GM19351 (cell line): ENCODE data around the gene IGFL3.
"Not testable (repeated sequence)": the region's sequence is repeated elsewhere in the genome, so short reads cannot be mapped to it uniquely, and the experiment has no call there.

ENCODE experiments used
- ATAC-seq: cut with Tn5 transposase; IDR thresholded peaks from one replicate; pipeline ENCODE4 v1.9.1; 2021; ENCODE audit warnings: mild to moderate bottlenecking, moderate library complexity; ENCODE audit not compliant: unreplicated experiment

Gene IGFL3

GRCh38 chr19:46126086-46126580 is 1.6 kb upstream of the IGFL3 start:
- no peak for ATAC-seq

DNA sequence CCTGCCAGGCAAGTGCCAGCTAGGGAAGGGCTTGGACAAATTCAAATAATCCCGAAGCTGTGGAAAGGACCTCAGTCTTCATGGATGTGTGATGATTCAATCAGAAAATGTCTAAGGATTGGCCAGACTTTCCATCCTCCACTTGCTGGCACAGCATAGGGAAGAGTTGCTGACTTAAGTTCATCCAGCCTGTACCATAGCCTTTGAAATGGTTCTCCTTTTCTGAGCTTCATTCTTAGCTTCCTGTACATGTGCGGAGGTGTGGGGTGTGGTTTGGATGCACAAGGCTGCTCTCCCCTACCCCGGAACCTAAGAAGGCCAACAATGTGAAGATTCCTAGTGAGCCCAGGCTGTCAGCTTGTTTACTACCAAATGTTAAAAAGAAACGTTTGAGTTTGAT is 959 bp upstream of the IGFL3 start:
- no peak for ATAC-seq

- ATAC-seq: no peak
These were observed 6.4 kb downstream of the IGFL3 start for GRCh38 chr19:46118136-46118535.

DNA sequence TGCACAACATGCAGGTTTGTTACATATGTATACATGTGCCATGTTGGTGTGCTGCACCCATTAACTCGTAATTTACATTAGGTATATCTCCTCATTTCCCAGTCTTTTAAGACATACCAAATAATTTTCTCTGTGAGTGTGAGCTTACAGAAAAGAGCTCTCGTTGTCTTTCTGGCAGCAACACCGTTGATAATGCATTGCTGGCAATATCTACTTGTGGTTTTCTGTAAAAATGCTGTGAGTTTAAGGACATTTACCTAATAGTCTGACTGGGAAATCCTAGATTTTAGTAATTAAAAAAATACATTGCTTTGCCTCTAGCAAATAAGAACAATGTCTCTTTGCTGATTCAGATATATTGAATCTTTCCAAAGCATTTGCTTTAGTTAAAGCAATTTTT is 8.4 kb downstream of the IGFL3 start:
- no peak for ATAC-seq

DNA sequence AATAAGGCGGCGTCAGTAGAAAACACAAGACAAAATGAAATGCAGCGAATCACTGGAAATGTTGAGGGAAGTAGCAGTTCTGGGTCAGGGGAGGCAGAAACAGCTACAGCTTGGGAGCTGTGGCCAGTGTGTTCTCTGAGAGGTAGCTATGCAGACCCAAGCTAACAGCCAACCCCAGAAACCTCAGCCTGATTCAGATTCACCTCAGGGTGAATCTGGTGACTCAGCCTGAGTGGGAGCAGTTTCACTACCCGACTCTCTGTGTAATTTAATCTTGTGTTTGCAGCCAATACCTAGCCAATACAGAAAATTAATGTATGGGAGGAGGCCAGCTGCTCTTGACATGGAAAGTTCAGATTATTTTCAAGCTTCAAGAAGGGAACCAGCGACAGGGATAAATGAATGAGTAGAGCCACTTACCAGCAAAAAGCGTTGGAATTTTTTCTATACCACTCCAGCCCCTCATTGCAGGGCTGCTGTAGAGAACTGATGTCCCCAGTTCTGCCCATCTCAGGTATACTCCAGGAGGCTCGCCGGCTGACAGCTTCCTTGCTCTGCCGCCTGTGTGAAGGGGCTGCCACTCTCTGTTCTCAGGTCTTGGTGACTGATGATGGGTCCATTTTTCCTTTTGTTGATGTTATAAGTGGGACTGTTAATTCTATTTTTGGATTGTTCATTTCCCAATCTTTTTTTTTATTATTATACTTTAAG is 8.9 kb downstream of the IGFL3 start:
- ATAC-seq: peak; percentile 64

GRCh38 chr19:46113726-46114125 is 10.8 kb downstream of the IGFL3 start:
- no peak for ATAC-seq

DNA sequence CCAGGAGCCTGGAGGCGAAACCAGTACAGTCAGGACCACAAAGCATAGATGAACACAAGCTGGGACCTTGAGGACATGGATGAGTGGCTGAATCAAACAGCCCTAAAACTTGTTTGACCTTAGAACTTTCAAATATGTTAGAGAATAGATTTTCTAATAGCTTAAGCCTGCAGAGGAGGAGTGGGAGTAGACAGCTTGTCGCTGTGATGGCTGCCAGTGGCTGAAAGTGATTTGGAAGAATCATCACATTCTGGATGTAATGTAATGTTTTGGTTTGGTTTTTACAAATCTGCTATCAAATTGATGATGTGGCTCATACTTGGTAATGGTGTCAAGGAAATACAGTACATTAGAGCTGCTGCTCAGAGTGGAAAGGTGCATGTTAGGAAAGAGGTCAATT is 12.0 kb downstream of the IGFL3 start:
- ATAC-seq: no peak

DNA sequence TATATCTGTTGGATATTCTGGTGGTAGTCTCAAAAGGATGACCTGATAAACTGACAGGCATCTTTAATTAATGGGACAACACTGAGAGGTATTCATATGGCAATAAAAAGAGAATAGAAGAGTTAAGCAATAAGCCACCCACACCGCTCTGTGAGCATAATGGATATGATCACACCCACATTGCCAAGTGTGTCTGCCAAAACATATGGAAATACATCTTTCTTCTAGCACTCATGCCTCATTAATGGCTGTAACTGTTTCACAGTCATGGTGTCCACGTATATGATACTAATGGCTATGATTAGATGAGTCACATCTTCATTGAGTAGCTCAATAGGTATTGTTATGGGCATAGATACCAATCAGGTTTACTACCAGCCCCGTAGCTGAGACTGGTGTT is 13.1 kb downstream of the IGFL3 start:
- ATAC-seq: no peak

DNA sequence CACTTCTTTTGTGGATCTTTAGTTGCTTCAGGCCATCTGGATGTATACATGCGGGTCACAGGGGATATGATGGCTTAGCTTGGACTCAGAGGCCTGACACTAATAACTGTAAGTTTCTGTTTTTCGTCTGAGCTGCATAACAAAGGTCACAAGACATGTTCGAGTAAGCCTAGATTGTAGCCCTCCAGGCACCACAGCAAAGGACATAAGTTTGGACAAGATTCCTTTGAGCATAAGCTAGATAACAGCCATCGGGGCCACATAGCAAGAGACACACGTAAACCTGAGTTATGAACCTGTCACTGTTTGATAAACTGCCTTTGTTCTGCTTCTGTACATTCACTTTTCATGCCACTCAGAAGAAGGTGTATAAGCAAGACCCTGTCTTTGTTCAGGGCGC is 14.6 kb downstream of the IGFL3 start:
- ATAC-seq: no peak

DNA sequence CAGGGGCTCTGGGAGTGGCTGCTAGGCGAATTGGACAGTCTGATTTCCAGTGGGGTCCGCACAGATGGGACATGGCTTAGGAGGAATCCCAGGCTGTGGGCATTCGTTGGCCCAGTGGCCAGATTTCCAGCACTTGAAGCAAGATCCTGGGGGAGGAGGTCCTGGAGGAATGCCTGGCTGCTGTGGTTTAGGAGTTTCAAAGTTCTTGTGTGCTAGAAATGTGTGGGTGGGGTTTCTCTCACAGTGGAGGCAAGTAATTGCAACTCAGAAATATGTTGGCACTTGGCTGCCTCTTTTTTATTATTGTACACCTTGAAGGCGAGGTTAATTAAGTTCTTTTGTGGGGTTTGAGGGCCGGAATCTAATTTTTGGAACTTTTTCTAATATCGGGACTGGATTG is 17.1 kb downstream of the IGFL3 start:
- no peak for ATAC-seq

GRCh38 chr19:46102333-46102732 is 22.2 kb downstream of the IGFL3 start:
- not testable (repeated sequence) for ATAC-seq

GRCh38 chr19:46101293-46101692 is 23.2 kb downstream of the IGFL3 start:
- ATAC-seq: no peak

DNA sequence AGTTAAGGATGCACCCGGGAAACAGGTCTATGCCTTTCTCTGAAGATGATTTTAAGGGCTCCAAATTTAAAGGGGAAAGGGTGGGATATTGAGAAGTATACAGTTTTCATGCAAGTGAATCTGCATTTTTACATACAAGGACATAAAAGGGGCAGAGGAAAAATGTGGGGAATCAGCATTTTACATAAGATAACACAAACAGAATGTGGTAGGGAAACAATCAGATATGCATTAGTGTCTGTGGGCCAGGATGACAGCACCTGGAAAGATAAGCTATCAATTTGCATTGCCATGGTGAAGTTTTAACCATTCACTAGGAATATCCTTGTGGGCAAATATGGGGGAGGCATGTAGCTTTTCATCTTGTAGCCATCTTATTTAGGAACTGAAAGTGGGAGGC is 24.1 kb downstream of the IGFL3 start:
- ATAC-seq: no peak

- no peak for ATAC-seq
These were observed 34.0 kb downstream of the IGFL3 start for GRCh38 chr19:46090444-46090843.

DNA sequence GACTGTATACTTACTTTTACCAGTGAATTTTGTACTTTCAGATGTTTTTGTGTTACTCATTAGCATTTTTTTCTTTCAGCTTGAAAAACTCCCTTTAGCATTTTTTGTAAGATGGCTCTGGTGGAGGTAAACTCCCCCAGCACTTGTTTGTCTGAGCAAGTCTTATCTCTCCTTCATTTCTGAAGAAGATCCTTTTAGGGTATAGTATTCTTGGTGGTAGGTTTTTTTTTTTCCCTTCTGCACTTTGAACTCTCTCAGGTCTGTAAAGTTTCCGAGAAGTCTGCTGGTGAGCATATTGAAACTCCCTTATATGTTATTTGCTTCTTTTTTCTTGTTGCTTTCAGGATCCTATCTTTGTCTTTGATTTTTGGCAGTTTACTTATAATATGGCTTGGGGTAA is 35.1 kb downstream of the IGFL3 start:
- ATAC-seq: no peak

DNA sequence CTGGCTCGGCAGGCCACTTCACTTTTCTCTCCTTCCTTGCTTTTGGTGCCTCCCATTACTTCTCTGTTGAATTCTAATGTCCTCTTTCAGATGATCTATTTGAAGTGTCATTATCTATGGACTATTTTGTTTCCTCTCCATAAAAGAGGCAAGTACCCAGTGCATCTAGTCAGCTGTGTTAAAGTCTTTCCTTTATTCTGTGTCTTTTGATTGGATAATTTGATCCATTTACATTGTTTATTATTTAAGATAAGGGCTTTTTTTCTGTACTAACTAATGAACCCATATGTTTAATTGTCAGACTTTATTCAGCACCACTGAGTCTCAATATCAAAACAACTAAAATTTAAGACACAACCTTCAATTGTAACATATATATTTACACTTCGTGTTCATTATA is 36.4 kb downstream of the IGFL3 start:
- ATAC-seq: no peak

DNA sequence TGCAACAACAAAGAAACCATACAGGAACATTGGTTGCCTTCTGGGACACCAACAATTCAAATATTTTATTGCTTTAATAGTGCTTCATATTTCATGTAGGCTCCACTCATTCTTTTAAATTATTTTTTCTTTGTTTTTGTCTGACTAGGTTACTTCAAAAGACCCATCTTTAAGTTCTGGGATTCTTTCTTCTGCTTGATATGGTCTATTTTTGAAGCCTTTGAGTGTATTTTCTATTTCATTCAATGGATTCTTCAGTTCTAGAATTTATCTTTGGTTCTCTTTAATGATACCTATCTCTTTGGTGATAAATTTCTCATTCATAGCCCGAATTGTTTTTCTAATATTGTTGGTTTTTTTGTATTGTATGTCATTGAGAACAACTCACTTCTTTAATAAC is 38.6 kb downstream of the IGFL3 start:
- no peak for ATAC-seq

GRCh38 chr19:46082728-46083050 is 41.8 kb downstream of the IGFL3 start:
- ATAC-seq: no peak

- no peak for ATAC-seq
These were observed 42.4 kb downstream of the IGFL3 start for GRCh38 chr19:46081928-46082727.

DNA sequence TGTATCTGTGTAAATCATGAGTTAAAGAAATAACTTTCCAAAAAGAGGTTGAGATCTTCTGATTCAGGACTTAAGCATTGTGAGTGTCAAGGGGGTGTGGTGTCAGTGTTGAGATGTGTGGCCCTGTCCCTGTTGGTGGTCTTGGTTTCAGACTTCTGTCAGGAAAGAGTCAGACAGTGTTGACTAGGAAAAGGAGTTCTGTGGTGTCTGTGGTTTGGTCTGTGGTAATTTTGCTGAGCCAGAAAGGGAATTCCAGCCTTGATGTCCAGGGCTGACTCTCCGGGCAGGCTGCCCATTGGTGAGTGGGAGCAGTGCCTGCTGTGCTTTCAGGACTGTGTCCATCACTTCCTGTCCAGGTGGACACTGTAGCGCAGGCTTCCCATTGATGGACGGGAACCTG is 43.9 kb downstream of the IGFL3 start:
- no peak for ATAC-seq

DNA sequence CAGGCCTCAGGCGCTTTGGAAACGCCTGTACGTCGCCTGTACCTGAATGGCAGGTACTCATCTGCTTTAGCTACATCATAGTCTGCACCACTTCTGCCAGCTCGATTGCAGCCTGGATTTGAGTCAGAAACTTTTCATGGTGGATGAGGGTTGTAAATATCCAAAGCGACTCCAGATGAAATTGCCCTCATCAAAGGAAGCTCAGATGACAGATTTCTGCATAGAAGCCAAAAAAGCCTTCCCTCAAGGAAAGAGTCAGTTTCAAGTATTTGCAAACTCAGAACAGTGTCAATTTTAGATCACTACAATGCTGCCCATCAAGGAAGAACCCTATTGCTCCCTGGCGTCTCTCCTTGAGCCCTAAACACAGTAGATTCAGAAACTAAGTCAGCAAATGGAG is 44.9 kb downstream of the IGFL3 start:
- ATAC-seq: no peak

DNA sequence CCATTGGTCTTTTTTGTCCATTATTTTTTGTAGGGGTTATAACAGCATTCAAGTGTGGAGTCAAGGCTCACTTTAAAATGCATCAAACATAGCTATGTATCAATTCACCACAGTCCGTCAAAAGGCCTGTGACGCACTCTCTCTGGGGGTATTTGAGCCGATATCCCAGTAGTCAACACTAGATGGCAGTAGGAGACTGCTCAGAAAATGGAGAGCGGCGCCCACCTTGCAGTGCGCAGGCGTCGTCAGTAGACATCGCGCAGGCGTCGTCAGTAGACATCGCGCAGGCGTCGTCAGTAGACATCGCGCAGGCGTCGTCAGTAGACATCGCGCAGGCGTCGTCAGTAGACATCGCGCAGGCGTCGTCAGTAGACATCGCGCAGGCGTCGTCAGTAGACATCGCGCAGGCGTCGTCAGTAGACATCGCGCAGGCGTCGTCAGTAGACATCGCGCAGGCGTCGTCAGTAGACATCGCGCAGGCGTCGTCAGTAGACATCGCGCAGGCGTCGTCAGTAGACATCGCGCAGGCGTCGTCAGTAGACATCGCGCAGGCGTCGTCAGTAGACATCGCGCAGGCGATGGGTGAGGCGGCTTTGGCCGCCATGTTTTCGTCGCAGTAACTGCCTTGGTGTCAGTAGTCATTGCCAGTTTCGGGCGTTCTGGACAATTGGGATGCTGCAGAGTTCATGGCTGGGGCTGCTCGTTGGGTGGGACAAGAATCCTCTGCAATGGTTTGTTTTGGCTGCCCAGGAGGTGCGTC is 45.7 kb downstream of the IGFL3 start:
- not testable (repeated sequence) for ATAC-seq
